Lung (tissue), 12 donors: Measurements from ENCODE around the gene CNKSR3. TPM values are rescaled to one million over a fixed set of nuclear protein-coding genes. Genes with fewer than 3 reads are reported as not detected.

Experiments
- ATAC-seq: fragments of 200-7000 bp; cut with Tn5 transposase; one replicate; pipeline ENCODE4 v1.9.1; 2020; ENCODE audit warnings: moderate number of reproducible peaks; ENCODE audit not compliant: insufficient read depth, low FRiP score
- DNase-seq, 3 donors: peaks; one replicate each; pipeline ENCODE4 v3.0.0-alpha.2; 2013 to 2017
- H3K27ac ChIP-seq, 2 donors: one replicate each; pipeline ENCODE4 v1.5.1; 2013; ENCODE audit warnings: mild to moderate bottlenecking in 2 of 2, moderate library complexity in 2 of 2, control low read depth in 1 of 2, inconsistent platforms in 1 of 2, low read depth in 1 of 2, low read length in 1 of 2
- H3K27me3 ChIP-seq, 3 donors: one replicate each; pipeline ENCODE4 v1.5.1; 2013; ENCODE audit warnings: low read length in 2 of 3; ENCODE audit not compliant: control insufficient read depth in 3 of 3, insufficient read depth in 3 of 3
- H3K36me3 ChIP-seq, 4 donors: one replicate each; pipeline ENCODE4 v1.5.1; 2013; ENCODE audit warnings: low read length in 4 of 4, mild to moderate bottlenecking in 1 of 4, moderate library complexity in 1 of 4; ENCODE audit not compliant: control insufficient read depth in 4 of 4, insufficient read depth in 4 of 4
- H3K4me1 ChIP-seq, 5 donors: one replicate each; pipeline ENCODE4 v1.5.1; 2013; ENCODE audit warnings: low read length in 5 of 5, mild to moderate bottlenecking in 2 of 5, moderate library complexity in 1 of 5; ENCODE audit not compliant: control insufficient read depth in 5 of 5, insufficient read depth in 5 of 5
- H3K4me3 ChIP-seq: one replicate; pipeline ENCODE4 v1.5.1; 2013; ENCODE audit warnings: mild to moderate bottlenecking, control low read depth, moderate library complexity
- H3K9ac ChIP-seq, 2 donors: one replicate each; pipeline ENCODE4 v1.5.1; 2013; ENCODE audit warnings: low read length in 2 of 2, control low read depth in 1 of 2; ENCODE audit not compliant: insufficient read depth in 1 of 2
- H3K9me3 ChIP-seq, 4 donors: one replicate each; pipeline ENCODE4 v1.5.1; 2013; ENCODE audit warnings: low read length in 3 of 4, mild to moderate bottlenecking in 1 of 4, moderate library complexity in 1 of 4; ENCODE audit not compliant: control insufficient read depth in 4 of 4, insufficient read depth in 3 of 4
- WGBS, 2 donors: extraction: QIAGEN DNeasy Blood & Tissue Kit; methylation state at CpG; one replicate each; pipeline ENCODE4 v1.1.7; 2013; 5-methylcytosine and 5-hydroxymethylcytosine counted together
- polyA plus RNA-seq, 2 donors: library from polyadenylated mRNA; stranded (reverse); fragments of 200-250 nt; gene quantifications; one replicate each; pipeline ENCODE4 v1.2.1, GENCODE V29; 2013
- total RNA-seq, 2 donors: library from RNA; depleted of rRNA in 1 of 2; stranded (reverse); fragments of >200 nt in 1 of 2; gene quantifications; one replicate each; pipeline ENCODE4 v1.2.1, GENCODE V29; 2014 to 2021
- TF ChIP-seq, protein P1 (sequence below): IDR thresholded peaks from 2 replicates; pipeline ENCODE4 v1.5.1; 2012; ENCODE audit warnings: mild to moderate bottlenecking; ENCODE audit errors: control extremely low read depth, extremely low read depth
- donor health status: control.
- donor health status: control.
- donor health status: Bipolar disorder and iron deficiency.
- donor health status: healthy.
- donor health status: DM: yes; HTN: yes; CAD: no.

CNKSR3 gene
- total and polyA plus RNA-seq, 4 donors: 3.5 to 23.9 (median 13.7) TPM

DNA sequence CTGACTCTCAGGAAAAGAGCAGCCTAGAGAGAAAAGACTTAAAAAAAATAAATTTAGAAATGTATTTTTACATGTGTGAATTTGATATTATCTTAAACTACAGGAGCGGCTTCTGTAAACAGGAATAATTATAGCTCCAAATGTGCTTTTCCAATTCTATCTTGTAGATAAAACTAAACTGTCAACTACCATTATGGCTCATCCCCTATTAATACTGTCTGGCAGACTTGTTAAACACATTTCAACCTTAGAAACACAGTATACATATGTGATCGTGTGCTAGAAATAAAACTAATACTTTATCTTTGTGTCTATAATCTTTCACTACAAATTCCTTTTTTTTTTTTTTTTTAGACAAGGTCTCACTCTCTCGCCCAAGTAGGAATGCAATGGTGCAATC lies 75.8 kb downstream of the CNKSR3 start:
- no peak for ATAC-seq
- Histone ChIP-seq H3K36me3 (peaks cover 2 to 14% (median 6%) of the 10 kb centered on the region in 4 donors), H3K9ac (no peak overlapping the region), H3K4me3 (no peak overlapping the region), H3K27ac (no peak overlapping the region), H3K4me1 (peaks cover 0 to 15% (median 2%) of the 10 kb centered on the region in 5 donors), H3K9me3 (peaks cover 0 to 3% (median 1%) of the 10 kb centered on the region in 4 donors), H3K27me3 (no peaks in the 10 kb centered on the region)
- TF ChIP-seq, protein P1, sequence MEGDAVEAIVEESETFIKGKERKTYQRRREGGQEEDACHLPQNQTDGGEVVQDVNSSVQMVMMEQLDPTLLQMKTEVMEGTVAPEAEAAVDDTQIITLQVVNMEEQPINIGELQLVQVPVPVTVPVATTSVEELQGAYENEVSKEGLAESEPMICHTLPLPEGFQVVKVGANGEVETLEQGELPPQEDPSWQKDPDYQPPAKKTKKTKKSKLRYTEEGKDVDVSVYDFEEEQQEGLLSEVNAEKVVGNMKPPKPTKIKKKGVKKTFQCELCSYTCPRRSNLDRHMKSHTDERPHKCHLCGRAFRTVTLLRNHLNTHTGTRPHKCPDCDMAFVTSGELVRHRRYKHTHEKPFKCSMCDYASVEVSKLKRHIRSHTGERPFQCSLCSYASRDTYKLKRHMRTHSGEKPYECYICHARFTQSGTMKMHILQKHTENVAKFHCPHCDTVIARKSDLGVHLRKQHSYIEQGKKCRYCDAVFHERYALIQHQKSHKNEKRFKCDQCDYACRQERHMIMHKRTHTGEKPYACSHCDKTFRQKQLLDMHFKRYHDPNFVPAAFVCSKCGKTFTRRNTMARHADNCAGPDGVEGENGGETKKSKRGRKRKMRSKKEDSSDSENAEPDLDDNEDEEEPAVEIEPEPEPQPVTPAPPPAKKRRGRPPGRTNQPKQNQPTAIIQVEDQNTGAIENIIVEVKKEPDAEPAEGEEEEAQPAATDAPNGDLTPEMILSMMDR: no peak
- WGBS, 2 donors: 85 to 91% methylated on average over 3 of the region's 3 CpGs
- no peak for DNase-seq

GRCh38 chr6:154433477-154434241 lies 76.8 kb downstream of the CNKSR3 start:
- H3K4me3 ChIP-seq: no peak overlapping the region
- H3K27me3 ChIP-seq: no peaks in the 10 kb centered on the region
- H3K27ac ChIP-seq: peak overlapping the region in 1 of 2 donors; percentile 20
- H3K9ac ChIP-seq: no peak overlapping the region
- ATAC-seq (no peak), DNase-seq (peak in 1 of 3 donors; percentile 25)
- H3K9me3 ChIP-seq: peaks cover 0 to 3% (median 1%) of the 10 kb centered on the region in 4 donors
- H3K4me1 ChIP-seq: peaks cover 0 to 13% (median 2%) of the 10 kb centered on the region in 5 donors
- TF ChIP-seq, protein P1: no peak
- 64 to 72% methylated on average over 8 of the region's 8 CpGs for WGBS, 2 donors
- H3K36me3 ChIP-seq: peaks cover 2 to 21% (median 9%) of the 10 kb centered on the region in 4 donors

DNA sequence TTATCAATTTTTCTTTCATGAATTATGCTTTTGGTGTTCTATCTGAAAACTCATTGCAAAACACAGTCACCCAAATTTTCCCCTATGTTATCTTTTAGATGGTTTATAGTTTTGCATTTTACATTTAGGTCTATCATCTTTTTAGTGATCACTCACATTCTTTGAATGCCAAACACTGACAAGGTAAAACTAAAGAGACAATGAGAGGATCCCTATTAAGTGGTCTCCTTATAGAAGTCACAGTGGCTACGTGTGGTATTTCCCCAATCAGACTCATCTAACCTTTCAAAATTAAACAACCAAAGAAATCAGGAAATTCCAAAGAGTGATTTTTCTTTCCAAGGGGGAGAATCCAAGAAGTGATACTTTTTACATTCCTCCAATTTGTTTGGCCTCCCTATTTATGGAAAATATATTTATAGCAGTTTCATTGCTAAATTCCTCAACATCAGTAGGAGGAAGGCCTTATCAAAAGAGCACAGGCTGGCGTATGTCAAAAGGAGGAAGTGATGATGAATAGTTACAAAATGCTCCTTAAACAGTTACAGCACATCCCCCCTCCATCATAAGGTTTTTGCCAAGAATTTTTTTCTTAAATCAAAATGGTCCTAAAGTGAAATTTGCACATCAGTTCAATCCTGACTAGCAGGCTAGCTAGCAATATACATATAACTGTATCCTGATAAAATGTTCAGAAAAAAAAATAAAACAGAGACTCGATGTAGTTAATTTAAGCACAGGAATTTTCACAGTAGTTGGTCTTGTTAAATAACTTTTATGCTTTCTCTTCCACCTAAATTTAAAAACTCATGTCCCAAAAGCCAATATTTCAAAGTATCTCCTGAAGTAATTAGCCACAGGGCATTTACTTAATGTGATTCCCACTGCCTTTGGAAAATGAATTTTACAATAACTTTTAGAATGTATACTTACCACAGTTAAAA lies 77.7 kb downstream of the CNKSR3 start:
- TF ChIP-seq, protein P1: no peak
- 17 to 22% methylated on average over 3 of the region's 3 CpGs for WGBS, 2 donors
- Histone ChIP-seq H3K4me3 (no peak overlapping the region), H3K27ac (peak overlapping the region in 1 of 2 donors; percentile 31), H3K4me1 (peaks cover 0 to 13% (median 2%) of the 10 kb centered on the region in 5 donors), H3K36me3 (peaks cover 2 to 22% (median 12%) of the 10 kb centered on the region in 4 donors), H3K9ac (no peak overlapping the region), H3K27me3 (no peaks in the 10 kb centered on the region), H3K9me3 (peaks cover 0 to 3% (median 1%) of the 10 kb centered on the region in 4 donors)
- no peak for ATAC-seq
- DNase-seq: peak in 2 of 3 donors; percentile 38 to 56
